NCI-H446 treated with DMSO at 0.1 percent for 48 hours (cell line): ENCODE data around the gene ZSCAN5C.
A peak's percentile ranks its signal among the peaks of the same experiment; 100 is the strongest.
"Not testable (repeated sequence)": the region's sequence is repeated elsewhere in the genome, so short reads cannot be mapped to it uniquely, and the experiment has no call there.

Experiments
- DNase-seq: peaks from one replicate; lab custom pipeline; 2025; lab: John Stamatoyannopoulos, UW

ZSCAN5C gene

GRCh38 chr19:56191711-56192110 is 10.4 kb upstream of the ZSCAN5C start:
- DNase-seq = no peak

GRCh38 chr19:56193981-56194640 is 8.0 kb upstream of the ZSCAN5C start:
- DNase-seq = no peak

- not testable (repeated sequence) for DNase-seq
Observed at GRCh38 chr19:56197646-56198045, 4.4 kb upstream of the ZSCAN5C start, which contains the start of gene ZSCAN5B. Gene ZSCAN5B (minus strand): TSS chr19:56197783. CDS start chr19:56193052, 4,731 bp downstream.

- DNase-seq = no peak
Observed at GRCh38 chr19:56199687-56200086, 2.4 kb upstream of the ZSCAN5C start.

GRCh38 chr19:56207581-56207980 is 5.5 kb downstream of the ZSCAN5C start:
- DNase-seq = not testable (repeated sequence)

- DNase-seq = no peak
Observed at GRCh38 chr19:56209091-56209490, 7.0 kb downstream of the ZSCAN5C start.

GRCh38 chr19:56210036-56210435 is 8.0 kb downstream of the ZSCAN5C start:
- DNase-seq = not testable (repeated sequence)

- DNase-seq = no peak
Observed at GRCh38 chr19:56211718-56212117, 9.6 kb downstream of the ZSCAN5C start.

- DNase-seq = no peak
Observed at GRCh38 chr19:56217039-56217949, 15.2 kb downstream of the ZSCAN5C start.

- no peak for DNase-seq
Observed at GRCh38 chr19:56218961-56219360, 16.9 kb downstream of the ZSCAN5C start.

GRCh38 chr19:56221442-56221841 is 19.4 kb downstream of the ZSCAN5C start:
- not testable (repeated sequence) for DNase-seq

GRCh38 chr19:56221851-56222250 is 19.8 kb downstream of the ZSCAN5C start:
- DNase-seq = no peak

- DNase-seq = no peak
Observed at GRCh38 chr19:56222901-56223300, 20.8 kb downstream of the ZSCAN5C start.

GRCh38 chr19:56223481-56223880 is 21.4 kb downstream of the ZSCAN5C start:
- no peak for DNase-seq

GRCh38 chr19:56245121-56245740 is 43.2 kb downstream of the ZSCAN5C start:
- DNase-seq = no peak

GRCh38 chr19:56245764-56246163 is 43.7 kb downstream of the ZSCAN5C start:
- not testable (repeated sequence) for DNase-seq

GRCh38 chr19:56248736-56249338 is 46.8 kb downstream of the ZSCAN5C start:
- not testable (repeated sequence) for DNase-seq

- peak; percentile 9 for DNase-seq
Observed at GRCh38 chr19:56252699-56253422, 50.8 kb downstream of the ZSCAN5C start.

- DNase-seq = peak; percentile 24
Observed at GRCh38 chr19:56253737-56254136, 51.7 kb downstream of the ZSCAN5C start.

GRCh38 chr19:56258272-56258671 is 56.2 kb downstream of the ZSCAN5C start:
- no peak for DNase-seq
